Tibial nerve (tissue), 4 donors: Measurements from ENCODE around the gene IP6K3.

Source experiments
- EP300 ChIP-seq, 2 donors: sonication (generic); formaldehyde crosslinking; IDR thresholded peaks; one replicate each; pipeline ENCODE4 v1.6.1; 2017; ENCODE audit warnings: antibody characterized with exemption in 2 of 2, mild to moderate bottlenecking in 1 of 2
- POLR2A ChIP-seq, 2 donors: fragments of 450-650 bp; IDR thresholded peaks; one replicate each; pipeline ENCODE4 v1.6.1; 2017; ENCODE audit warnings: antibody characterized with exemption in 2 of 2, mild to moderate bottlenecking in 2 of 2, moderate library complexity in 2 of 2
- TF ChIP-seq, protein P1 (sequence below), 5 experiments: fragments of 200-600 bp in 3 of 5; fragments of 450-650 bp in 2 of 5; sonication (generic) in 3 of 5; IDR thresholded peaks; one replicate each; pipeline ENCODE4 v1.5.1; 2016 to 2019; ENCODE audit warnings: antibody characterized with exemption in 5 of 5, mild to moderate bottlenecking in 3 of 5, moderate library complexity in 2 of 5

DNA sequence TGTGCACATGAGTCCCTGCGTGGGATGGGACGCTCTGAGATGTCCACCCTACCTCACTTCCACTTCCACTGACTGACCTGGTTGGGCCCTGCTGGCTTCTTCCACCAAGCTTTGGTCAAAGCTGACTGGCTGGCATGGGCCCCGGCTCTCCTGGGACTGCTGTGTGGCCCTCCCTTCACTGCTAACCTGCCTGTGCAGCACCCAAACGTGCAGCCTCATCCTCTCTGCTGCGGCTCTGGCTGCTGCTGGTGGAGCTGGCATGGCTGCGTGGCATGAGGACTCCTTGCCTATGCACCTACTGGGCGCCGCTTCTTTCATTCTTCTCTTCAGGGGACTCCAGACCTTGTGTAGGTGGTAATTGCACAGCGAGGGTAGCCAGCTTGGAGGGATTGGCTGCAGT, 18.7 kb upstream of the IP6K3 start:
- TF ChIP-seq, protein P1, sequence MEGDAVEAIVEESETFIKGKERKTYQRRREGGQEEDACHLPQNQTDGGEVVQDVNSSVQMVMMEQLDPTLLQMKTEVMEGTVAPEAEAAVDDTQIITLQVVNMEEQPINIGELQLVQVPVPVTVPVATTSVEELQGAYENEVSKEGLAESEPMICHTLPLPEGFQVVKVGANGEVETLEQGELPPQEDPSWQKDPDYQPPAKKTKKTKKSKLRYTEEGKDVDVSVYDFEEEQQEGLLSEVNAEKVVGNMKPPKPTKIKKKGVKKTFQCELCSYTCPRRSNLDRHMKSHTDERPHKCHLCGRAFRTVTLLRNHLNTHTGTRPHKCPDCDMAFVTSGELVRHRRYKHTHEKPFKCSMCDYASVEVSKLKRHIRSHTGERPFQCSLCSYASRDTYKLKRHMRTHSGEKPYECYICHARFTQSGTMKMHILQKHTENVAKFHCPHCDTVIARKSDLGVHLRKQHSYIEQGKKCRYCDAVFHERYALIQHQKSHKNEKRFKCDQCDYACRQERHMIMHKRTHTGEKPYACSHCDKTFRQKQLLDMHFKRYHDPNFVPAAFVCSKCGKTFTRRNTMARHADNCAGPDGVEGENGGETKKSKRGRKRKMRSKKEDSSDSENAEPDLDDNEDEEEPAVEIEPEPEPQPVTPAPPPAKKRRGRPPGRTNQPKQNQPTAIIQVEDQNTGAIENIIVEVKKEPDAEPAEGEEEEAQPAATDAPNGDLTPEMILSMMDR (IDR thresholded peaks at IDR 0.05), result no peak
- TF ChIP-seq EP300 (IDR thresholded peaks at IDR 0.05) (no peak), POLR2A (IDR thresholded peaks at IDR 0.05) (no peak)
